OCI-M2 (cell line): ENCODE measurements around the gene PGLYRP1.

Source experiments
- DNase-seq: peaks from one replicate; lab custom pipeline; 2025; ENCODE audit not compliant: unreplicated experiment; lab: John Stamatoyannopoulos, UW

The PGLYRP1 gene

GRCh38 chr19:46006411-46006810 lies 16.4 kb downstream of the PGLYRP1 start:
- no peak for DNase-seq

- no peak for DNase-seq
These were observed 20.1 kb downstream of the PGLYRP1 start for GRCh38 chr19:46002678-46003275.

DNA sequence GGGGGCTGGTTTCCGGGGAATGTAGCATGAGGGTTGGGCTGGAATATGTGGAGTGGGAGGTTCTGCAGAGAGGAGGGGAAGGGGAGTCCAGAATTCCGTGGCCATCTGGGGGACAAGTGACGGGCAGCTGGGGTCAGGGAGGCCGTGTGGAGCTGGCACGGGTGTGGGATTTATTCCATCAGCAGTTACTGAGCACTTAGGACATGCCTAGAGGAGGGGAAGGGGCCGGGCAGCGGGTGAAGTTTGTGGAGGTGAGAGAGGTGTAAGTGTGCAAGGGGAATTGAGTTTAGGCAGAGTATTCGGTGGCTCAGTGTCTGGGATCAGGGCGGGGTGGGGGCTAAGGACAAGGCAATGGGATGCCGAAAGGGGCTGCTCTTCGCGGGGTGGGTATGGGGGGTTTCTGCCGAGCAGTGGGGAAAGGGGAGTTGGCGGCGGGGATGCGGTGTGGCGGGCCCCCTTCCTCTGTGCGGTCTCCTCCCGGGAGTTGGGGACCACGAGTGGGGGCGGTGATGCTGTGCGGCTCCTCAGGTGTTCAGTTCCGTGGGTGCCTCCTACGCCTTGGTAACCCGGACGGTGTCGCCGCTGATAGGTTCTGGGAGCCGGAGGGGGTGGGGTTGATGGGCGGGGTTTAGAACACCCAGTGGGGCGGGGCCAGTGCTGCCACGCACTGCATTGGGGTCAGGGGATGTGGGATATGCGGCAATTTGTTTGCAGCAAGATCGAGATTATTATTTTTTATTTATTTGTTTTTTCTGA lies 22.2 kb downstream of the PGLYRP1 start:
- no peak for DNase-seq

DNA sequence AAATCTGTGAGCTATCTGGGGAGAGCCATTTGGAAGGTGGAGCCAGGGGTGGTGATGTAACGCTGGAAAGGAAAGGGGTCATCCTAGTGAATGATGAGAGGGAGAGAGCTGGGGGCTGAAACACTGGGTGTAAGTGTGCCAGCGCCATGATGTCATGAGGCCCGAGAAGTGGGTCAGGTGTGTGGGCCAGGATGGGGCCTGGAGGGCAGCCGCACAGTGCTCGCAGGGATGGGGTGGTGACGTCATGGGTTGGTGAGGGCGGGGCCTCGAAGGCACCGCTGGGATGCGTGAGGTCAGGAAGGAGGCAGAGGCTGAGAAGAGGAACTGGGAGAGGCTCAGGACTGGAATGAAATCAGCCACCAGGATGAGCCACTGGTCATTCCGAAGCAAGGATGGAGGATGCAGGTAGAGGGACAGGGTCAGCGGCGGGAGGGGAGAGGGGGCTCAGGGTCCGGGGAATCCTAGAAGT lies 23.2 kb downstream of the PGLYRP1 start:
- DNase-seq, result no peak

- no peak for DNase-seq
These were observed 24.0 kb downstream of the PGLYRP1 start for GRCh38 chr19:45998834-45999233.

DNA sequence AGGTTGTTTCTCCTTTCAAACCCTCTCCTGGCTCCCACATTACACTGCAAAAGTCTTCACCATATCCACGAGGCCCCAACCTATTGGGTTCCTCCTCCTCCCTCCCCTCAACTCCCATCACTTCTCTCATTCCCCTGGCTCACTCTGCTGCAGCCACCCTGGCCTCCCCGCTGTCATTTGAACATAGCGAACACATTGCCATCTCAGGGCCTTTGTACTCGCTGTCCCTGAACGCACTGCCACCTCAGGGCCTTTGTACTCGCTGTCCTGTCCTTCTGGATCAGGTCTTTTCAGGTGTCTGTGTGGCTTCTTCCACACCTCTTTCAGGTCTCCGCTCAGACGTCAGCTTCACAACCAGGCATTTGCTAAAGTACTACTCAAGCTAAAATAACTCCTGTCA lies 25.9 kb downstream of the PGLYRP1 start:
- no peak for DNase-seq

GRCh38 chr19:45995715-45996385 lies 27.0 kb downstream of the PGLYRP1 start:
- DNase-seq, result no peak

DNA sequence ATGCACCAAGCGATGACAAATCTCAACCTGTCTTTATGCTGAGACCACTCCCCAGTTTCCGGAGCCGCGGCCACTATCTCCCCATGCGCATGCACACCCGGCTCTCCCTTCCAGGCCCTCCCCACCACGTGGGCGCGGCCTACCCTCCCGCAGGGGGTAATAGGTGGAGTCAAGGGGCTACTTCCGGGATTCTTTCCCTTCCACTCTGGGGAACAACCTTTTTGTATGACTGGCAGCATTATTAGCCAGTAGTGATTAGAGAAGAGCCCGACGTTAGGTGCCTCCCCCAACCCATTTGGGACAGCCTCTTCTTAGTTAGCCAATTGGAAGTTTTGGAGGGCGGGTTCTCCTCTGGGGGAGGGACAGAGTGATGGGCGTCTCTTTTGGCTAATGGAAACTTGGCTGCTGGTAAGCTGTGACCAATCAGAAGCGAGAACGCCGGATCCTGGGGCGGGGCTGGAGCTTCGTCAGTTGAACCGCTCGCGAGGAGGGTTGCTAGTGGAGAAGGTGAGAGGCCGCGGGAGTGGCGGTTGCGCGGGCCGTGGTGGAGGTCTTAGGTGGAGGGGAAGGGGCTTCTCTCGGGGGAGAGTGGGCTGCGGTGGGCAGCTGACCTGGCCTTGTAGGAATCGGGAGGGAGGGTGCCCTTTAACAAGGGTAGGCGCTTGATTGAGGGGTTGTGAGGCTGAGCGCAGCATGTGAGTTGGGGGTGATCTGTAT lies 27.7 kb downstream of the PGLYRP1 start, which contains the start of gene CCDC61:
Gene CCDC61 (plus strand): TSS at position 470 of the 717 bp plus-strand sequence. CDS start 7,552 bp downstream, outside the sequence.
- DNase-seq, result peak; percentile 99

DNA sequence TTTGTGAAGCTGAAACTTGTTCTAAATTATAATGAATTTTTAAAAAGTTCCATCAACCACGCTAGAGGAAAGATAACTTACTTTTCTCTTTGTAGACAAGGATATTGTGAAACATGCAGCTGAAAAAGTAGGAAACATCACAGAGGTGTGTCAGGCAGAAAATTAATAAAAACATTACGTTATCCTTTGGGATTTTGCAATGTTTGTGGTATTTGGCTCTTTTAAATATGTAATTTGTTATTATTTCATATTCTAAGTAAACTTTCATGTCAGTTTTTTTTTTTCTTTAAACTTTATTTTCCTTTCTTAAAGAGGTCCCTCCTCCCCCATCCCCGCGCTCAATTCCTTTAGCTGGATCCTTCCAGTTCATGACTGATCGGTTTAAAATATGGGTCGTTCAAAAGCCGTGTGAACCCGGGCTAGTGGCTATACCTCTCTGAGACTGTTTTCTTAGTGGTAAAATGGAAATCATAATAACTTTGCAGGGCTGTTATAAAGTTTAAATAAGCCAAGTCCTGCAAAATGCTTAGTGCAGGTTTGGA lies 28.3 kb downstream of the PGLYRP1 start:
- no peak for DNase-seq

- no peak for DNase-seq
These were observed 32.6 kb downstream of the PGLYRP1 start for GRCh38 chr19:45990113-45990728.

GRCh38 chr19:45985321-45985720 lies 37.5 kb downstream of the PGLYRP1 start:
- DNase-seq, result no peak

DNA sequence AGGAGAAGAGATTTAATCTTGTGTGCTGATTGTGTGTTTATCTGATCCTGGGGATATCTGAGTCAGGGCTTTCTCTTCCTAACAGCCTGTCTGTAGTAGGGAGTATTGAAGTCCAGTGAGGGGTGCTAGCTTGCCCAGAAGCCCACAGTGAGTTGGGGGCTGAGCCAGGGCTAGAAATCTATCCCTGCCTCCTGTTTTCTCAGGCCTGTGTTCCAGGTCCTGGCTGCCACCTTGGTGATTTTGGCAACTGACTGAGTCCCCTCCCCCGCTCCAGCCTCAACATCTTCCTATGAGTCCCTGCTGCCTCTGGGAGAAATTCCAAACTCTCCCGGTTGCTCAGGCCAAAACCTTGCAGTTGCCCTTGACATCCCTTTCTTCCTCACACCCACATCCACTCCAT lies 41.5 kb downstream of the PGLYRP1 start:
- DNase-seq, result no peak

DNA sequence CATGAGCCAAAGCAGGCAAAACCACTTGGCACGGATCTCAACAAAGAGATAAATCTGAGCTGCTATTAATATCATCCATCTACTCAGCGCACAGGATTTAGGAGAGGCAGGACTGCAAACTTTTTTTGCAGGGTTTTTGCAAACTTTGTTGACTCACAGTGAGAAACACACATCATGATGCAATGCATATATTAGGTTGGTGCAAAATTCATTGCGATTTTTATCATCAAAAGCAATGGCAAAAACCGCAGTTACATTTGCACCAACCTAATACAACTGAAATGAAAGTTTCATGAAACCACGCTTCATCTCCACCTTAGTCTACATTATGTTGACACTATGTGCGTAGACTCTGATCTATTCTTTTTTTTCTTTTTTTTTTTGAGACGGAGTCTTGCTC lies 44.7 kb downstream of the PGLYRP1 start:
- DNase-seq, result no peak

DNA sequence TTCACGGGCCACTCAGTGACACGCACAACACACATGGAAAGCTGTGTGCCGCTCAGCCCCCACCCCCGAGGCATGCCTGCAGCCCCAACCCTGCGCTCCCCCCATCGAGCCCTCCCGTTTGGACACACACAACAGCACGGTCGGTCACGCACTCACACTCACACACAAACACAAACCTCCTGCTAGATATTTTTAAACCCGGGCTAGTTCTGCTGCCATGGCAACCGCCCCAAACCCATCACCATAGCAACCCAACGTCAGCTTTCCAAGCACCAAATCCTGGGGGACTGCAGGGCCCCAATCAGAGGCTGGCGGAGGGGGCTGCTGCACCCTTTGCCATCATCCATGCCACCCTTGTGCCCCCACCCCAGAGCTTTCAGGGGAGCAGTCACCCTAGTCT lies 46.7 kb downstream of the PGLYRP1 start:
- DNase-seq, result no peak

- no peak for DNase-seq
These were observed 47.4 kb downstream of the PGLYRP1 start for GRCh38 chr19:45975306-45976070.

DNA sequence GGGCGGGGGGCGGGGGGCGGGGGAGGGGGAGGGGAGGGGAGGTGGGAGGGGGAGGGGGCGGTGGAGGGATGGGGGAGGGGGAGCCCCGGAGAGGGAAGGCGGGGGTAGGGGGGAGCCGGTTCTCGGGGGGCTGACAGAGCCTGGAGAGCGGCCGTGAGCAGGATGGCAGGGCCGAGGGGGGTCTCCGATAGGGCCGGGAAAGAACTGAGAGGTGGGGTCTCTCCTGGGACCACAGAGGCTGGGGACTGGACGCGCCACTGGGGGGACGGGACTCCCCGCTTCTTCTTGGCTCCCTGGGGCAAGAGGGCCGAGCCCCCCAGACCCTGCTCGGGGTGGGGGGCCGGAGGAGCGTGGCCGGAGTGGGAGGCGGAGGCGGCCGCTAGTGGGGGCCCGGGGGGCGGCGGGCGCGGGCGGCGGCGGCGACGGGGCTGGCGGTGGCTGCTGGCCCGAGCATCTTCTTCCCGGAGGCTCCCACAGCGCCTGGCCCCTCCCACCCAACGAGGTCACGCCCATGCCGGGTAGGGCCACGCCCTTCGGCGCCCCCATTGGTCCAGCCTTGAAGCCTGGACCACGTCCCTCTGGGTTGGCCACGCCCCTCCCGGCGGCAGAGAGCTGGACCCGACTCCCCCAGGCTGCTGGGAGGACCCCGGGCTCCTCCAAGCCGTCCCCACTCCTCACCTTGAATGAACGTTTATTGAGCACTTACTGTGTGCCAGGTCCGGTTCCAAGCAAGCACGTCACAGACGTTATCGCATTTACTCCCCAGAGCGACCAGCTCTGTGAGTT lies 49.1 kb downstream of the PGLYRP1 start, which contains the start of gene NOVA2:
Gene NOVA2 (minus strand): TSS at position 313 of the 786 bp plus-strand sequence. CDS start 514 bp downstream, outside the sequence.
- DNase-seq, result peak; percentile 16

DNA sequence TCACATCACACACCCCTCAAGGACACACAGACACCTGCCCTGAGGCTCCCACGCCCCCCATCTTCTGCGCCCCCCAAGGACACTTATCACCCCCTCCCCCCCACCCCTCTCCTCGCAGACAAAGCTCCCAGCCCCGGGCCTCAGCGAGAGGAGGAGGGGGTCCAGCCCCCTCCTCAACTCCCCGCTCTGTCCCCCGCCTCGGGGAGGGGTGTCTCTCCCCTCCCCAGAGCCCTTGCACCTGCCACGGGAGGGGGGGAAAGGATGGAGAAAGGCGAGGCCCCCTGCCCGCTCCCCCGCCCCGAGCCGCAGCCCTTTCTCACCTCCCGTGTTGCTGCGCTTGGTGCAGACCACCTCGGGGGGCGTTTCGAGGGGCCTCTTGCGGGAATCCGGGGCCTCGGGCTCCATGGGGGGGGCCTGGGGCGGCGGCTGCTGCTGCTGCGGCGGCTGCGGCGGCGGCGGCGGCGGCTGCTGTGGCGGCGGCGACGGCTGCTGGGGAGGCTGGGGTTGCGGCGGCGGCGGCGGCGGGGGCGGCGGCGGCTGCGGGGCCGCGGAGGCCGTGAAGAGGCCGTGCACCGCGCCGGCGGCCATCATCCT lies 49.8 kb downstream of the PGLYRP1 start:
- no peak for DNase-seq

DNA sequence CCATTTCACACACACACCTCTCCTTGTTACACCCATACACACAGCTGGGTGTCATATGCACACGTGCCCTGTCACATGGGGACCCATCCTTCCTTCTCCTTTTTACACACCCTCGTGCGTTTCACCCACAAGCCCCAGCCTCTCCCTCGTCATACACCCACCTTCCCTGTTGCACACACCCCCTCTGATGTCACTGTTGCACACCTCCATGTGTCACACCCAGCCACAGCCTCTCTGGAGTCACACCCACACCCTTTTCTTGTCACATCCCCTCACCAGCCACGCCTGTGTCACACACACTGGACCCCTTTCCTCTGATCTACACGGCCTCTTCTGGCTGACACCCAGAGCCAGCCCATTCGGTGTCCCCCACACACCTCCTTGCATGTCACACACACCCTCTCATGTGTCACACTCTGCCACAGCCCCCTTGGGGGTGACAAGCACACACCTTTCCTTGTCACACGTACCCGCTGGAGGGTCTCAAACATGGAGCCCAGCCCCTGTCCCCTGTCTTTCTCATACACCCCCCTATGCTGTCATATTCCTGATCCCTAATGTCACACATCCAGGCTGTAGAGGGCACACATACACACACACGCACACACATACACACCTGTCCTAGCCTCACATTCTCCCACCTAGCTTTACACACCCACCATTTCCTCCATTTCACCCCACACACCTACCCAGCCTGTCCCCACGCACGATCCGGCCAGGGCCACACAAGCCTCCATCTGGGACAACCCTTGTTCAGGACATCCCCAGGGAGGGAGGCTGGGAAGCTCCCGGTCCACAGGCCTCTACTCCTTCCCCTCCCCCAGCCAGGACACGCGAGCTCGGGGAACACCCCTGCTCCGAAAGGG lies 50.5 kb downstream of the PGLYRP1 start:
- DNase-seq, result no peak
